ENCODE results near the gene C1QB.

DNA sequence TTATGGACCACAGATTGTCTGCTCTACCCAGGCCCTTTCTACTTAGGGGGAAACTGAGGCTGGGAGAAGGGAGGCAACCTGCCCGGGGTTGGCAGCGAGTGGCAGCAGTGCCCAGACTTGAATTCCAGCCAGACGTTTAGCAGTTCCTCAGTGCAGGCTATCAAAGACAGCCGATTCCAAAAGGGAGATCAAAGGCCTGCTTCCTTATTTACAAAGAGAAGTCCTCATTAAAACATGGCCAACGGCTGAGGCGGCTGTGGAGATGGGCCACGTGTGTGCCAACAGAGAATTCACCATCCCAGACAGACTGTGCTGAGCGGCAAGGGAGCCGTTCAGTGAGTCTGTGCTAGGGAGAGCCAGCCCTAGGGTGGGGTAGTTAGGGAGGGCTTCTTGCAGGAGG lies 27.7 kb downstream of the C1QB start:
- TF ChIP-seq POLR2A (IDR thresholded peaks at IDR 0.05): no peak
- TF ChIP-seq, protein P1, sequence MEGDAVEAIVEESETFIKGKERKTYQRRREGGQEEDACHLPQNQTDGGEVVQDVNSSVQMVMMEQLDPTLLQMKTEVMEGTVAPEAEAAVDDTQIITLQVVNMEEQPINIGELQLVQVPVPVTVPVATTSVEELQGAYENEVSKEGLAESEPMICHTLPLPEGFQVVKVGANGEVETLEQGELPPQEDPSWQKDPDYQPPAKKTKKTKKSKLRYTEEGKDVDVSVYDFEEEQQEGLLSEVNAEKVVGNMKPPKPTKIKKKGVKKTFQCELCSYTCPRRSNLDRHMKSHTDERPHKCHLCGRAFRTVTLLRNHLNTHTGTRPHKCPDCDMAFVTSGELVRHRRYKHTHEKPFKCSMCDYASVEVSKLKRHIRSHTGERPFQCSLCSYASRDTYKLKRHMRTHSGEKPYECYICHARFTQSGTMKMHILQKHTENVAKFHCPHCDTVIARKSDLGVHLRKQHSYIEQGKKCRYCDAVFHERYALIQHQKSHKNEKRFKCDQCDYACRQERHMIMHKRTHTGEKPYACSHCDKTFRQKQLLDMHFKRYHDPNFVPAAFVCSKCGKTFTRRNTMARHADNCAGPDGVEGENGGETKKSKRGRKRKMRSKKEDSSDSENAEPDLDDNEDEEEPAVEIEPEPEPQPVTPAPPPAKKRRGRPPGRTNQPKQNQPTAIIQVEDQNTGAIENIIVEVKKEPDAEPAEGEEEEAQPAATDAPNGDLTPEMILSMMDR (IDR thresholded peaks at IDR 0.05): no peak
